ENCODE data around the gene MTUS2.

MTUS2 gene

DNA sequence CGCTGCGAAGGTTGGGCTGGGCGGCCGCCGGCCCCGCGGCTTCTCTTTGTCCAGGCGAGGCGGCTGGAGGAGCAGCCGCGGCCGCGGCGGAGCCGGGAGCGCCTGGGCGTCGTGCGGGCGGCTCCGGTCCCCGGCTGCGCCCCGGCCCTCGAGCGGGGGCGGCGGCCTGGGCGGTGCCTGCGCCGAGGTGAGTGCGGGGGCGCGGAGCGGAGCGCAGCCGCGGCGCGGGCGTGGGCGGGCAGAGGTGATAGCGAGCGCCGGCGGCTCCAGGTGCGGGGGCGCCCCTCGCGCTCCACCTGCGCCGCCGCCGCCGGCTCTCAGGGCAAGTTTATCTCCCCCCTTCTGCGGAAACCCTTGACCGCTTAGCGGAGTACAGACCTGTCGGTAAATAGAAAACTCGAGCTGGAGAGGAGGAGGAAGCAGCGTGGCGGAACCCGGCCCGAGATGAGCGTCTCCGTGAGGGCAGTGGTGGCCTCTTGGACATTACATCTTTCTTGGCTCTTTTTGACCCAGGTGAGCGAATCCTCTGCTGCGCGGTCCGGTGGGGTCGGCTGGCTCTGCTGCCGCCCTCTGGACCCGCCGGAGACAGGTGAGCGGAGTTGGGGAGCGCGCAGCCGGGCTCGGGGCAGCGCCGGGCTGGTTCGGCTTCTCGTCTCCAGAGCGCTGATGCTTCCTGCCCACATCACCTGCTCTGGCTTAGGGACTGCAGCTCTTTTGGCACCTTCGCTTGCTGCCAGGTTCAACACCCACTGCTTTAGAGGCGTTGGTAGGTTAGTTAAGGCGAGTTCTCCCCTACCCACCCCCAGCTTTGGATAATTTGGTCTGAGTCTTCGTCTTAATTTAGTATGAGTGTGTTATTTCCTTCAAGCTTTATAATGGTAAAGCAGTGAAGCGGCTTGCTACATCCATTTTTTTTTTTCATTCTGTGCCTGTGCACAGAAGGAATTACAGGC, at the start of gene MTUS2:
MTUS2 (plus strand) TSS at position 241 of the 953 bp plus-strand sequence.
- no peak for DNase-seq (ENCODE audit: low read depth)

DNA sequence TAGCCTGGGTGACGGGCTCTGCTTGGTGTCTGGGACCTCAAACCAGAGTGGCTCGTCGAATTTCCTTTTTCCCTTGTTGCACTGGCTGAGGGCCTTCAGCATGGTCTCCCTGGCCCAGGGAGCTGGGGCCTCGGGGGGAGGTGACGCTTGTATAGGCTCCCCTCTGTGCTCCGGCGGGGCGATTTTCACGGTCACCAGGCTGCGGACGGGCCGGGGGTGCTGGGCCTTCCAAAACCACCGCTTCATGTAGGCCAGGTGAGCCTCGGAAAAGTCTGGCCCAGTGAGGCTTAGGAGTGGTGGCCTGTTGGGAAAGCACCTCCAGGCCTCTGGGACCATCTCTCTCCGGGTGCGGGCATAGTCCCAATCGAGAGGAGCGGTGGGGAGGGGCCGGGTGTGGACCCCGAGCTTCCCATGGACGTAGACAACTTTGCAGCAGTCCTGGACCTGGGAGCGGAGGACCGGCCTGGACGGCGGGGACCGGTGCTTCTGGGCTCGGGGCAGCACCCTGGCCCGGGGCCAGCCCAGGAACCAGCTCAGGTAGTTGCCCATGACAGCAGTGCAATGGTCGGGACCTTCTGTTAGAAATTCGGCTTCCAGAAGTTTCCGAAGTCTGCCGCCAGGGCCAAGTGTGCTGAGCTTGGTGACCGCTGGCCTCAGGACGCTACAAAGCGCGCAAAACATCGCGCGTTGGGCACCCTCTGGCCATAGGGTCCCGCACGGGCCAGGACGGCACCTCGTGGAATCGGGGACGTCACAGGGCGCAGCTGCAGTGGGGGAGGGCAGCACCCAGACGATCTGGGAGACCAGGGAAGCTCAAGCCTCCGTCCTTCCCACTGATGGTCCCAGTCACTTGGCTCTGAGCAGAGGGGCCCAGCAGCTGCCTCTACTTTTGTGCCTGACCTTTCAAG, 41.6 kb upstream of the MTUS2 start:
- no peak for DNase-seq (ENCODE audit: low read depth)

DNA sequence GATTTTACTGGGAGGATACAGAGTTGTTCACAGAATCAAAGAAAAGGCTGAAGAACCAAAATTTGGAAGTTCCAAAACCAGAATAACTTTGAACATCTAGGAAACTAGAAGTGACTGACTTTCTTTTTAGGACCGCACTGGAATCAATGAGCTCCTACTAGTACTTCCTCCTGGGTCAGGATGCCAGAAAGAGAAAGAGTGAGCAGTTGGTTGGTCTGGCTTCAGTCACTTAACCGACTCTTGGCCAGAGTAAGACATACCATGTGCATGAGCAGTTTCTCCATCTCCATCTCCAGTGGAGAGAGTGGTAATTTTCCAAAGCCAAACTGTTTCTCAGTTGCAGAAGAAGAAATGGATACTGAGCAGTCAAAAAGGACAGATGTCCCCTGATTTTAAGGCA, 27.1 kb upstream of the MTUS2 start:
- peak; percentile 80 for DNase-seq (ENCODE audit: low read depth)

DNA sequence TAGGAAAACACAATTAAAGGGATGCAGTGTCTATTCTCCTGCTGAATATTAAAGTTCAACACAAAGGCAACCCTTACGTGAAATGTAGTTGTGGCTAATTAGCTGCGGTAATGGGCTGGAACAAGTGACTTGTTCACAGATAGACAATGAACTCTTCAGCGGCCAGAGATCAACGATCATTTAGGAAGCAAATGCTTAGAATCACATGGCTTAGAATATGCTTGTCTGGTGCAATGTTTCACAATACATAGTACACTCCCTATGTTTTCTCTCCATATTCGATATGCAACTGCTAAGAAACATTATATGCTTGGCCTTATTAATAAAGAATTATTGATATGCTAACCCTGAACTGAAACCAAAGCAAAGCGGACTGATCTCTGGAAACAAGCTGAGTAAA, 25.7 kb upstream of the MTUS2 start:
- DNase-seq (ENCODE audit: low read depth) = no peak

DNA sequence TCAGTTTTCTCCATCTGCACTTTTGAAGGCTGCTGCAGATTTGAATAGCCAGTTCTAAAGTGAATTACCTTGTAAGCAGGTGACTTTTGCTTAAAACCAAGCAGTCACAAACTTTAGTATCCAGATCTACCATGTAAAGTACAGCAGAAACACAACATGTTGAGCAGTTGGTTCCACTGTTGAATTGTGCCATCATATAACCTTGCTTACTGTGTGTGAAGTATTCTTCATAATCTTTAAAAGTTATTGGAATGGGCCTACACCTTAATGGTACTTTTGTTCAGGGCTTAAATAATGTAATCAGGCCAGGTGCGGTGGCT, 23.2 kb upstream of the MTUS2 start:
- no peak for DNase-seq (ENCODE audit: low read depth)

DNA sequence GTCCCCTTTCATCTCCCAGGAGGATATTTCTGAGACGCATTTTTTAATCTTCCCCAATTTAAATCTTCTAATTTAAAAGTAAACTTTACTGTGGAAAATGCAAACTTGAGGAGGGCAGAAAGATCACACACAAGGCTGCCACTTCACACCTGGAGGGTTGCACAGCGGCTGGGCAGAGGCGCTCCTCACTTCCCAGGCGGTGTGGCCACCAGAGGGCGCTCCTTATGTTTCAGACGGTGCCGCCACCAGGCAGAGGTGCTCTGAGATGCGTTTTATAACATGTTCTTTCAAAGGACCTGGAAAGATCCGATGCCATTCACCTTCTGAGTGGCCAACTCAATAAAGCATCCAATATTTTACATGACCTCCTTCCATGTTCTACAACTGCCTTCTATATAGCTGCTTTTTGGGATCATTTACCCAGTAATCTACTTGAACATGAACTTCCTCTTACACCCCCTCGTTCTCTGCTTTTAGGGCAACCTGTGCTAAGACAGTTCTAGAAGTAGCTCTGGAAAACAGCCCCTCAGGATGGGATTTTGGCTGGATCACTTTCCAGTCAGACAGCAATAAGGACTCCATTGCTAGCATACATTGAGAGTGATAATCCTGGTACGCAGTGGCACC, 14.8 kb upstream of the MTUS2 start:
- peak; percentile 27 for DNase-seq (ENCODE audit: low read depth)

DNA sequence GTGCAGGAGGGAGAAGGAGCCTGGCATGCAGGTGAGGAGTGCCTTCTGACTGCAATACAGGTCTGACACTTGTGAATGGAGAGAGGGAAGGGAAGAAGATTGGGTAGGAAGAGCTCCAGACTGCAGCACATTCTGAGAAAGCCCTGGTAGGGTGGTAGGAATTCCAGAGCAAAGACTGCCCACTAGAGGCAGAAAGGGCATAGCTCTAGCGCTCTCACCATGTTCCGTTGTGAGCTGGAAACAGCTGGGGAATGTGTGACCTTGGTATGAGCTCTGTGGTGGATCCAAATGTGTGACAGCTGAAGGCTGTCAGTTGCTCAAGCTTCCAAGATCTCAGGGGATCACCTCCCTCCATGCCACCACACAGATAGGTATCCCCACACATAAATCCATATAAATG, 2.9 kb upstream of the MTUS2 start:
- DNase-seq (ENCODE audit: low read depth) = no peak

DNA sequence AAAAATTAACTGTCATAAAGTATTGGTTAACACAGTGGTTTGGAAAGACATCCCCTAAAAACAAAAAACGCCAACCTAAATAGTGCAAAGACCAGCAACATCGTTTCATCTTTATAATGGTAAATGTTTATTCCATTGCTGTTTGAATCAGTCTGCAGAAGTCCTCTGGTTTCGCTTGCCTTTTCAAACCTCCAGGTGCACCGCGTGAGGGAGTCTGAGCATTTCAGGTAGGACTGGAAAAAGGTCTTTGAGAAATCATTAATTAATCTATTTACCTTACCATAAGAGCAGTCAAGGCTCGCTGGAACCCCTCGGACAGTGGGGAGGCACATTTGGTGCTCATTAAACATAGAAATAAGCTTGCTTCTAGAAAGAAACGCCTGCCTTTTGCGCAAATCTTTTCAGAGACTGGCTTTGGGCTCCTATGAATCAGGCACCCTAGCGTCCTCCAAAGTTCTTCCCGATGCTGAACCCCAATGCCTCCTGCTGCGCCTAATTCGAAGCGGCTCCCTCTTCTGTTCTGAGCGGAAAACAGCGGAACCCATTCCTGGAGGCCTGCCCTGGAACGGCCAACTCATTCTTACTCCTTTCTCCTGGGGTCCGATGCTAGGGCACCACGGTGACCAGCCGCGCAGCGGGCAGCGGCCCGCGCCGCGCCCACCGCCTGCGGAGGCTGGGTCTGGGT, 951 bp upstream of the MTUS2 start:
- DNase-seq (ENCODE audit: low read depth) = peak; percentile 30

DNA sequence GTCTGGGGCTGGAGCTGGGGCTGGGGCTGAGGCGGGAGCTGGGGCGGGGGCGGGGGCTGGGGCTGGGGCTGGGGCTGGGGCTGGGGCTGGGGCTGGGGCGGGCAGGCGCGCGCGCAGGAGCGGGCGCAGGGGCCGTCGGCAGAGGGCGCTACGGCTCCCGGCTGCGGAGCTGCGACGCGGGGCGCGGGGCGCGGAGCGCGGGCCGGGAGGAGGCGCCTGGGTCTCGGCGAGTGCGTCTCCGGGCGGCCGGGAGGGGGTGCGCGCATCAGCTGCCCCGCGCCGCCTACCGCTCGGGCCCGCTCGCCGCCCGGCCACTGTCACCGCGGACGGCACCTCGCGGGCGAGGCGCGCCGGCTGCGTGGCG, 422 bp upstream of the MTUS2 start:
- DNase-seq (ENCODE audit: low read depth) = peak; percentile 51

DNA sequence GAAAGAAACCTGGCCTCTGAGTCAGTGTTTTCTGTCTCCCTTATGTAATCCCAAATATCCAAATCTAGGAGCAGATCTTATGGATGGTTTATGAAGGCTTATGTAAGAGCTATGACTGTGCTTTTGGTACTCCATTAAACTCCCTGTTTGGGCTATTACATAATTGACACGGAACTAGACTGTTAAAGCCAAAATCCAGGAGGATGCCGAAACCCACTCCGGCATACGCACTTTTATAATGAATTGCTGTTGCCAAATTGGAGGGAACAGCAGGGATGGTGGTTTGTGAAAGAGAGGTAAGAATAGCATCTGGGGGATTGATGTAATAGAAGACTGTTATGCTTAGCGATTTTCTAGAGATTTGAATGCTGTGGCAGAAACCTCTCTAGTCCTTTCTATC, 2.0 kb downstream of the MTUS2 start:
- DNase-seq (ENCODE audit: low read depth) = no peak

DNA sequence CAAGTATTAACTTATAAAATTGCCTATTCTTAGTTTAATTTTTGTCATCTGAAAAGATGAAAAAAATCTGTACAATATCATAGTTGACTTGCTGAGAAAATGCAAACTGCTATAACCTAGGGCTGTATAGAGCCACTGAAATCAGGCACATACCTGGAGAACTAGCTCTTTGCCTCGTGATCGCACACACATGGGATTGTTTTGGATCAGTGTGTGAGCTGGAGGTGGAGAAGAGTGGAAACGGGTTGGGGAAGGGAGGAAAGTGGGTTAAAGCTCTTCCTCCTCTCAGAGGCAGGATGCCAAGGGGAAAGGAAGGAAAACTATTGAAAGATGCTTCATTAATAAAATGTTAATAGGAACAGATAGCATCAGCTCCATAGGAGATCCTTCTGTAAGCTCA, 2.7 kb downstream of the MTUS2 start:
- no peak for DNase-seq (ENCODE audit: low read depth)

DNA sequence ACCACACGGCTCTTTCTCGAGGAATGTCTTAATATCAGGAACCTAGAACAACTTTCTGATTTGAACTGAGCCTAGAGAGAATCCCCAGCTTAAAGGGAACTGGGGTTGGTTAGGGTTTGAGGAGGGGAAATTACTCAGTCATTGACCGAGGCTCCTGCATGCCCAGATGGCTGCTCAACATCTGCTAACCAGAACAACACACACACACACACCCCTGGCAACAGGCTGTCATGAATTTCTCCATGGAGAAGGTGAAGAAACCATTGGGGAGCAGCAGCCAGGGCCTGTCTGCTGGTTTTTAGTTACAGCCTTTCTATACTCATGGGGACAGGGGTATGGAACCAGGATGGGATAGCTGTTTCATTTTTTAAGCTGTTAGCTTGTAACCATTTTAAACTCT, 5.2 kb downstream of the MTUS2 start:
- no peak for DNase-seq (ENCODE audit: low read depth)

DNA sequence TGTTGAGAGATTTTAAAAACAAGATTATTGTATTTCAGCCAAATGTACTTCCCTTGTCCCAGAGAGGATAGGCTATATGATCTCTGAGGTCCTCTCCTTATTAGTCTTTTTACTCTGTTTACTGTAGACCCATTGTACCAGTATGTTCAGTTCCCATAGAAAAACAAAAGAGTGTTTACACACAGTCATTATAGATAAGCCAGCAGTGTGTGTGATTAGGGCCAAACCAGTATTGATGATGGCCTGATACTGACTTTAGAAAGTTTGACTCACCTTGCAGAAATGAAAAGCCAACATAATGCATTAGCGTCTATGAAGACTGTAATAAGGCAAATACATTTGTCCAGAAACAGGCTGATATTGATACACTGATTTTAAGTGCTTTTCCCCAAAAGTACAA, 6.2 kb downstream of the MTUS2 start:
- DNase-seq (ENCODE audit: low read depth) = no peak

DNA sequence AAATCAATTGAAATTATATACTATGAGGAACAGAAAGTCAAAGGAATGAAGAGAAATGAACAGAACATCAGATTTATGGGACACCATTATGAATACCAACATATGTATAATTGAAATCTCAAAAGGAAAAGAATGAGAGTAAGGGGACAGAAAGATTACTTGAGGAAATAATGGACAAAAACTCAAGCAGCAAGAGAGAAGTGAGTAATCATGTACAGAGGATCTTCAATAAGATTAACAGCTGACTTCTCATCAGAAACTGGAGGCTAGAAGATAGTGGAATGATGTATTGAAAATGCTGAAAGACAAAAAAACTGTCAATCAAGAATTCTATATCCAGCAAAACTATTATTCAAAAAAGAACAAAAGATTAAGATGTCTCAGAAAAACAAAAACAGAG, 10.4 kb downstream of the MTUS2 start:
- DNase-seq (ENCODE audit: low read depth) = no peak

DNA sequence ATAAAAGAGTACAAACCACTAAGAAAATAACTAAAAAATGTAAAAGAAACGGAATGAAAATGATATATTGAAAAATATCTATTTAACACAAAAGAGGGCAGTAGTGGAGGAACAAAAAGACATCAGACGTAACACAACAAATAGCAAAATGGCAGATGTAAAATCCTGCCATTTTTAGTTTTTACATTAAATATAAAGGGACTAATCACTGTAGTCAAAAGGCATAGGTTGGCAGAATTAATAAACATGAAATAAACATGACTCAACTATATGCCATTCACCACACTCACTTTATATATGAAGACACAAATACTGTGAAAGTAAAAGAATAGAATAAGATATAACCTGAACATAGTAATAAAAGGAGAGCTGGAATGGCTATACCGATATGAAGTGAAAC, 11.0 kb downstream of the MTUS2 start:
- DNase-seq (ENCODE audit: low read depth) = no peak

DNA sequence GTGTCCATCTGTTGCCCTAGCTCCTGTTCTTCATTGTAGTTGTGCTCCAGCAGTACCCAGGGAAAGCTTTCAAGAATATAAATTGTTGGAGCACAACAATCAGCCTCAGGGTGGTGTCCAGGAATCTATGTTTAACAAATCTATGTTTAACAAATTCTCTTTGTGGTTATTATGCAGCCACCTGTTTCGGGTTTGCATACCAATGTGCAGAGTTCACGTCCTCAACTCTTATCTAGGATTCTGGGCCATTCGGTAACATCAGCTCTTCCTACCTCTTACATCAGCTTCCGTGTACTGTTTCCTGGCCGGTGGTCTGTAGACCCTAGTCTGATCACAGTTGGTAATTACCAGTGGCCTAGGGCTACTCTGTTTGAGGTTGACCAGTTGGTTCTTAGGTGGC, 17.0 kb downstream of the MTUS2 start:
- DNase-seq (ENCODE audit: low read depth) = no peak

DNA sequence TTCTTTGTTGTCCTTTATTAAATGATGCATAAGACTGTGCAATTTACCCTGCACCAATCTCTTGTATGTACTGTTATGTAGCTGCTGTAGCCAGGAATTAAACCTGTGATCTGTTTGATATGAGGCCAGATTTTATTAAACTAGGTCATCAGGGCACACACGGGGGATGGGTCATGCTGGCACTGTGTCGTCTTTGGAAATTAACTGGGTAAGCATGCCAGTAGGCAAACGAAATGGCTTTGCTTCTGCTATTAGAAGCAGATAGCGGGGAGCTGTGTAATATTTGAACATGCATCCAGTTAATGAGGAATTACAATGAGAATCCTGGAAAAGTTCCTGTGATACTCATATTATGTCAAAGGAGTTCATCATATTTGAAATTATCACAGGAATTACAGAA, 23.5 kb downstream of the MTUS2 start:
- DNase-seq (ENCODE audit: low read depth) = no peak

DNA sequence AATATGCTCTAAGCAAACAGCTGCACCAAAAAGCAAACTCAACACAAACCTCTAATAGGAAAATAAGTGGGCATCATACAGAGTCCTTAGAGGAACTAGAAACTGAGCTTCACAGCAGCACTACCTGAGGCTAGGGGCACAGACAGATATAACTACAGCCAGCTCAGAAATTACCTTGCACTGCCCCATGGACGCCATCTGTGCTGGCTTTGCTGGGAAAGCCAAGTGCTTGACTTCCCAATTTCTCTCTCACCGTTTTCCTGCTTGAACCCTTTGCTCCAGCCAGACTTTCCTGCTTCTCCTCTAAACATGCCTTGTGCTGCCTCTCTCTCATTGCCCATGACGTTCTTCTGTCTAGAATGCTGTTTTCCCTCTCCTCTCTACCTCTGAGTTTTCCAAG, 29.3 kb downstream of the MTUS2 start:
- no peak for DNase-seq (ENCODE audit: low read depth)

DNA sequence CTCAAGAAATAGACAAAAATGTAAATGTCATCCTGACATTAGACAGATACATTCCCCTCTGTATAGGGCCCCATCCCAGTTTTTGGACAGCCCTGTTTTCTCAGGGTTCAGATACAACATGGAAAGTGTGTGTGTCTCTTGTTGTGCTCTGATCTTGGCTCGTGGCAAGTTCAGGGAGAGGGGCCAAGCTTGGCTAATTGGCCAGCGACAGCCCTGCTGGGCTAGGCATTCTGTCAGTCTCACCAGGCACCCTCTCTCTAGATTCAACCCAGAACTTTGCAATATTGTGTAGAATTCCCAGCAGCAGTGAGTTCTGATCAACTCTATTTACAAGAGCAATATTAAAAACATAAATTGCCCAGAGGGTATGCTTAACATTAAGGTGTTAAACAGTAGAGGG, 30.1 kb downstream of the MTUS2 start:
- DNase-seq (ENCODE audit: low read depth) = no peak

DNA sequence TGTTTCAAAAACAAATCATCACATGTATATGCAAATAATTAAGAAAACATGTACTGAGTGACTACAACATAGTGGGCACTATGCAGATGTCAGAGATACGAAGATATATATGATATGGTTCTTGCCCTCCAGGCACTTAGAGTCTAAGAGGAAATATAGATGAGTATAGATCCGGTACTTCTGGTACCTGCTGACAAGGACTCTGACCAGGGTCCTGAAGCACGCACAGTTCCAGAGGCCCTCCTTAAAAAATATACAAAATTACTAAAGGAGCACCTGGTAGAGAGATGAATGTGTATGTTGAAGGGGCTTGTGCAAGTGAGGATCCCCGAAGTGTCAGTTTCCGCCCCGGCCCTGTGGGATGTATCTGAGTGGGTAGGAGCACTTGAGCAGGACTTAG, 31.3 kb downstream of the MTUS2 start:
- no peak for DNase-seq (ENCODE audit: low read depth)

DNA sequence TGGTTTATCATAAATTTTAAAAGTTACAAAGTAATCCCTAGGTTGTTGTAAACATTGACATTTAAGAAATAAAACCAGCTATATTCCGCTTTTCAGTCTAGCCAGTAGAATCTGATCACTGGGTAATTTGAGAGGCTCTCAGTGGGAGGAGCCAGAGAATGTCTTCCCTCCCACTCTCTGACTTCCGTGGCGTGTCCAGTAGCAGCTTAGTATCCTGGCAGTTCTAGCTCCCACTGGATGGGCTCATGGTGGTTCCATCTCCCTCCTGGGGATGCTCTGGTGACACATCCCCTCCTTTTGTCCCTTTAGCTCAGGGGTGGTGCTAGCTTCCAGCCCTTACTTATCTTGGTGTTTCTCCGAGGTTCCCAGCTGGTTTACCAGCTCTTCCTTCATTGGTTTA, 34.5 kb downstream of the MTUS2 start:
- no peak for DNase-seq (ENCODE audit: low read depth)

DNA sequence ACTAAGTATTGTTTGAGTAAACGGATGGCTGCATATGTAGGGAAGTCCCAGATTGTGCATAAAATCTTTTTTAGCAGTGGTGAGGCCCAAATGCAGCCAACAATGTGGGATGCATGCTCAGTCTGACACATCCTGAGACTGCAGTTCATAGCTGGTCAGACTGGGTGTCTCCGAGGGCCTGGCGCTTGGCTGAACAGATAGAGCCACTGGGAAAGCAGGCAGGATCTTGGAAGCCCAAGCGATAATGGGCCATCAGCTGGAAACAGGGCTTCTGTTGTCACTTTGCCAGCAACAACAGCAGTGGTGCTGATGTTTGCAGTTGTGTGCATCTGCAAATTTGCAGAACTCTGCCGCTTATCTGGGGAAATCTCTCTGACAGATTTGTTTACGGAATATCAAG, 36.1 kb downstream of the MTUS2 start:
- no peak for DNase-seq (ENCODE audit: low read depth)
